BLaER1 treated with 17β-estradiol and CSF1 and Interleukin-3, amounts not matched to agents 10 nM and 100 nM (cell line): ENCODE results near the gene GPRC5D.

ENCODE experiments used
- H3K27ac ChIP-seq, 11 experiments: shearing (Covaris generic); formaldehyde crosslinking; 2 replicates each; pipeline ENCODE4 v1.8.1; 2022
- H3K27me3 ChIP-seq, 11 experiments: shearing (Covaris generic); formaldehyde crosslinking; 2 replicates each; pipeline ENCODE4 v1.8.1; 2022
- H3K36me3 ChIP-seq, 11 experiments: shearing (Covaris generic); formaldehyde crosslinking; 2 replicates each; pipeline ENCODE4 v1.8.1; 2022
- H3K4me1 ChIP-seq, 10 experiments: shearing (Covaris generic); formaldehyde crosslinking; 2 replicates each; pipeline ENCODE4 v1.8.1; 2022
- H3K4me2 ChIP-seq, 11 experiments: shearing (Covaris generic); formaldehyde crosslinking; 2 replicates each; pipeline ENCODE4 v1.8.1; 2022
- H3K4me3 ChIP-seq, 10 experiments: shearing (Covaris generic); formaldehyde crosslinking; 2 replicates each; pipeline ENCODE4 v1.8.1; 2022
- H3K9ac ChIP-seq, 11 experiments: shearing (Covaris generic); formaldehyde crosslinking; 2 replicates each; pipeline ENCODE4 v1.8.1; 2022
- H3K9me3 ChIP-seq, 11 experiments: shearing (Covaris generic); formaldehyde crosslinking; replicated peaks in 1 of 11; 2 replicates each; pipeline ENCODE4 v1.8.1; 2022
- H4K20me1 ChIP-seq, 11 experiments: shearing (Covaris generic); formaldehyde crosslinking; 2 replicates each; pipeline ENCODE4 v1.8.1; 2022
- Cebpa-rat ChIP-seq, 11 experiments: shearing (Covaris generic); IDR thresholded peaks; 2 replicates each; pipeline ENCODE4 v1.8.1; 2022

Gene GPRC5D

GRCh38 chr12:12985817-12986408 is 33.9 kb upstream of the GPRC5D start:
- peaks cover 21 to 76% (median 60%) of the 10 kb centered on the region in 11 experiments for H3K36me3 ChIP-seq
- no peak overlapping the region for H3K9ac ChIP-seq
- no peak for TF ChIP-seq Cebpa-rat (IDR thresholded peaks at IDR 0.05)
- peaks cover 0 to 9% (median 5%) of the 10 kb centered on the region in 10 experiments; a peak in 18 of 20 replicates for H3K4me1 ChIP-seq
- no peak overlapping the region for H3K4me3 ChIP-seq
- no peaks in the 10 kb centered on the region for H3K27me3 ChIP-seq
- no peaks in the 10 kb centered on the region for H3K9me3 ChIP-seq
- no peak overlapping the region for H3K4me2 ChIP-seq
- H4K20me1 ChIP-seq: no peaks in the 10 kb centered on the region
- H3K27ac ChIP-seq: no peak overlapping the region

- Histone ChIP-seq H3K4me3 (no peak overlapping the region), H3K9me3 (no peaks in the 10 kb centered on the region), H3K27ac (no peak overlapping the region), H3K4me1 (no peaks in the 10 kb centered on the region), H4K20me1 (no peaks in the 10 kb centered on the region), H3K36me3 (peaks cover 21 to 90% (median 65%) of the 10 kb centered on the region in 11 experiments), H3K9ac (no peak overlapping the region), H3K27me3 (no peaks in the 10 kb centered on the region), H3K4me2 (no peak overlapping the region)
- no peak for TF ChIP-seq Cebpa-rat (IDR thresholded peaks at IDR 0.05)
Observed at GRCh38 chr12:12984149-12984548, 32.2 kb upstream of the GPRC5D start.

- no peak overlapping the region for H3K9ac ChIP-seq
- TF ChIP-seq Cebpa-rat (IDR thresholded peaks at IDR 0.05): no peak
- H3K27ac ChIP-seq: no peak overlapping the region
Observed at GRCh38 chr12:12983420-12984035, 31.6 kb upstream of the GPRC5D start.

GRCh38 chr12:12982331-12982730 is 30.4 kb upstream of the GPRC5D start:
- no peak overlapping the region for H3K27ac ChIP-seq
- H3K36me3 ChIP-seq: peaks cover 14 to 89% (median 61%) of the 10 kb centered on the region in 11 experiments; a peak in 21 of 22 replicates
- H3K9ac ChIP-seq: no peak overlapping the region
- H3K9me3 ChIP-seq: no peaks in the 10 kb centered on the region
- no peak overlapping the region for H3K4me3 ChIP-seq
- H4K20me1 ChIP-seq: no peaks in the 10 kb centered on the region
- no peak overlapping the region for H3K4me2 ChIP-seq
- H3K27me3 ChIP-seq: no peaks in the 10 kb centered on the region
- no peaks in the 10 kb centered on the region for H3K4me1 ChIP-seq
- no peak for TF ChIP-seq Cebpa-rat (IDR thresholded peaks at IDR 0.05)

More at GRCh38 chr12:12983420-12984035, 31.6 kb upstream of the GPRC5D start:
- Histone ChIP-seq H3K36me3 (peaks cover 15 to 90% (median 61%) of the 10 kb centered on the region in 11 experiments; a peak in 21 of 22 replicates), H3K27me3 (no peaks in the 10 kb centered on the region), H3K4me2 (no peak overlapping the region), H4K20me1 (no peaks in the 10 kb centered on the region), H3K9me3 (no peaks in the 10 kb centered on the region), H3K4me3 (no peak overlapping the region), H3K4me1 (no peaks in the 10 kb centered on the region)

GRCh38 chr12:12979731-12980259 is 27.8 kb upstream of the GPRC5D start:
- H3K9ac ChIP-seq: no peak overlapping the region
- H3K4me2 ChIP-seq: no peak overlapping the region
- H3K27ac ChIP-seq: no peak overlapping the region
- H4K20me1 ChIP-seq: no peaks in the 10 kb centered on the region
- no peaks in the 10 kb centered on the region for H3K27me3 ChIP-seq
- H3K36me3 ChIP-seq: peaks cover 10 to 83% (median 54%) of the 10 kb centered on the region in 11 experiments; a peak in 17 of 22 replicates
- no peak overlapping the region for H3K4me3 ChIP-seq
- H3K4me1 ChIP-seq: peaks cover 0 to 19% (median 0%) of the 10 kb centered on the region in 10 experiments; a peak in 4 of 20 replicates
- TF ChIP-seq Cebpa-rat (IDR thresholded peaks at IDR 0.05): no peak
- no peaks in the 10 kb centered on the region for H3K9me3 ChIP-seq

- peaks cover 0 to 19% (median 0%) of the 10 kb centered on the region in 10 experiments; a peak in 4 of 20 replicates for H3K4me1 ChIP-seq
- no peak overlapping the region for H3K9ac ChIP-seq
- H3K9me3 ChIP-seq: peaks cover 0 to 5% (median 2%) of the 10 kb centered on the region in 11 experiments; a peak in 11 of 22 replicates
- H3K4me2 ChIP-seq: no peak overlapping the region
- H3K36me3 ChIP-seq: peaks cover 14 to 90% (median 55%) of the 10 kb centered on the region in 11 experiments; a peak in 21 of 22 replicates
- H4K20me1 ChIP-seq: no peaks in the 10 kb centered on the region
- no peak overlapping the region for H3K4me3 ChIP-seq
- H3K27ac ChIP-seq: no peak overlapping the region
- H3K27me3 ChIP-seq: no peaks in the 10 kb centered on the region
- TF ChIP-seq Cebpa-rat (IDR thresholded peaks at IDR 0.05): no peak
Observed at GRCh38 chr12:12979126-12979525, 27.2 kb upstream of the GPRC5D start.

- H3K36me3 ChIP-seq: peaks cover 28 to 97% (median 65%) of the 10 kb centered on the region in 11 experiments
- H3K27ac ChIP-seq: no peak overlapping the region
- peaks cover 16 to 24% (median 20%) of the 10 kb centered on the region in 11 experiments for H3K9me3 ChIP-seq
- H3K4me2 ChIP-seq: no peak overlapping the region
- H3K27me3 ChIP-seq: no peaks in the 10 kb centered on the region
- no peaks in the 10 kb centered on the region for H4K20me1 ChIP-seq
- TF ChIP-seq Cebpa-rat (IDR thresholded peaks at IDR 0.05): no peak
- H3K9ac ChIP-seq: no peak overlapping the region
- H3K4me3 ChIP-seq: no peak overlapping the region
- peaks cover 0 to 19% (median 0%) of the 10 kb centered on the region in 10 experiments; a peak in 4 of 20 replicates for H3K4me1 ChIP-seq
Observed at GRCh38 chr12:12977231-12977630, 25.3 kb upstream of the GPRC5D start.

- Histone ChIP-seq H3K9me3 (peaks cover 17 to 26% (median 22%) of the 10 kb centered on the region in 11 experiments), H4K20me1 (no peaks in the 10 kb centered on the region), H3K9ac (no peak overlapping the region), H3K4me3 (no peak overlapping the region), H3K27me3 (no peaks in the 10 kb centered on the region), H3K27ac (no peak overlapping the region), H3K36me3 (peaks cover 29 to 97% (median 63%) of the 10 kb centered on the region in 11 experiments), H3K4me1 (peaks cover 0 to 19% (median 0%) of the 10 kb centered on the region in 10 experiments; a peak in 4 of 20 replicates), H3K4me2 (no peak overlapping the region)
- no peak for TF ChIP-seq Cebpa-rat (IDR thresholded peaks at IDR 0.05)
Observed at GRCh38 chr12:12976366-12976765, 24.4 kb upstream of the GPRC5D start.

- no peak overlapping the region for H3K9ac ChIP-seq
- TF ChIP-seq Cebpa-rat (IDR thresholded peaks at IDR 0.05): no peak
Observed at GRCh38 chr12:12975322-12976077, 23.5 kb upstream of the GPRC5D start.

More at GRCh38 chr12:12975322-12976077, 23.5 kb upstream of the GPRC5D start:
- Histone ChIP-seq H3K4me3 (no peak overlapping the region), H3K36me3 (peaks cover 26 to 91% (median 63%) of the 10 kb centered on the region in 11 experiments), H4K20me1 (no peaks in the 10 kb centered on the region), H3K4me2 (no peak overlapping the region), H3K27ac (no peak overlapping the region), H3K27me3 (no peaks in the 10 kb centered on the region), H3K9me3 (peaks cover 17 to 26% (median 22%) of the 10 kb centered on the region in 11 experiments), H3K4me1 (peaks cover 0 to 19% (median 0%) of the 10 kb centered on the region in 10 experiments; a peak in 4 of 20 replicates)
